GM12873 (cell line): ENCODE data around the gene MBNL2.

Experiments
- CTCF ChIP-seq: IDR thresholded peaks from 2 replicates; pipeline ENCODE4 v1.5.1; 2012; ENCODE audit warnings: low read depth, mild to moderate bottlenecking, moderate library complexity, low read length, control low read depth; ENCODE audit not compliant: insufficient read depth; ENCODE audit errors: missing control alignments

The MBNL2 gene

GRCh38 chr13:97235549-97236231 is 13.6 kb downstream of the MBNL2 start:
- no peak for TF ChIP-seq CTCF

DNA sequence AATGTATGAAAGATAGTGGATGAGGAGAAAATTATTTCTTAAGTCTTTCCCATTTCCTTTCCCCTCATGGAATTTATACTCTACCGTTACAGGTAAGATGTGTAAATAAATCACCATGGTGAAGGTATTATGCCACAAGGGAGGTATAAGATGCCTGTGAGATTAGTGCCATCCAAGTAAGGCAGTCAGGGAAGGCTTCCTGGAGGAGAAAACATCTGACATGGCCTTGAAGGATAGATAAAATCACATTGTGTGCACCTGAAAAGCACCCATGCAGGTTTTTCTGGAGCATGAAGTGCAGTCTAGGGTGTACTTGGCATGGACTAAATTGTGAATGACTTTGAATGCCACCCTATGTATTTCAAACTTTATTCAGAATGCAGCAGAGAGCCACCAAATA is 15.3 kb downstream of the MBNL2 start:
- no peak for TF ChIP-seq CTCF

DNA sequence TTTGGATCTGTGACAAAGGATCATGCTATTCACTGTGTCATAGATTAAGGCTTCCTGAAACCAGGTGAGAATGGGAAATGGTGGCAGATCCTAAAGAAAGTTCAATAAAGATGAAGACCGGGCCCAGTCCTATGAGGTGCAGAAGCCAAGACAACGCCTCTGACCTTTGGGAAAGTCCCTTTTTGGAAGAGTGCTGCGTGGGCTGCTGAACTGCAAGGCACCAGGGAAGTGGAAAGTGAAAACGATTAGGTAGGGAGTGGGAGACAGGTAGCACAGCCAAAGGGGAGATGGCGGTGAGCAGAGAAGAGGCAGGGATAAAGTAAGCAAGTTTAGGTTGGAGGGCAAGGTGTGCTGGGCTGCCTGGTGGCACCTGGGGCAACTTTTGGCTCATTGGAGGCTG is 16.3 kb downstream of the MBNL2 start:
- TF ChIP-seq CTCF, result no peak

DNA sequence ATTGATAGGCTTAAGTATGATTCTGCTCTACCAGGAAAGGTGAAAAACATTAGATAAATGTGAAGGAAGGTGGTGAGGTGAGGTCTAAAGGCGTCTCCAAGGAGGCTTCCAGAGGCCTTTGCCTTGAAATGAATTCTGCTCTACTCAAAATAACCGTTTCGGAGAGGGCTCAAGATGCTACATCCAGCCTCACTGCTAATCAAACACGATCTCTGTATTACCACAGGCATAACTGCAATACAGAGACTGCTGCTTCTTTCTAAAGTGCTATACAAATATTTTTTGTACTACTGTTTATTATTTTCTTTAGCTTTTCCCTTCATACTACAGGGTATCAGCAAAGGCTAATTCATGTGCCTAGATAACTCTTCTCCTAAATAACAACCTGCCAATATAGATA is 16.8 kb downstream of the MBNL2 start:
- TF ChIP-seq CTCF, result no peak

DNA sequence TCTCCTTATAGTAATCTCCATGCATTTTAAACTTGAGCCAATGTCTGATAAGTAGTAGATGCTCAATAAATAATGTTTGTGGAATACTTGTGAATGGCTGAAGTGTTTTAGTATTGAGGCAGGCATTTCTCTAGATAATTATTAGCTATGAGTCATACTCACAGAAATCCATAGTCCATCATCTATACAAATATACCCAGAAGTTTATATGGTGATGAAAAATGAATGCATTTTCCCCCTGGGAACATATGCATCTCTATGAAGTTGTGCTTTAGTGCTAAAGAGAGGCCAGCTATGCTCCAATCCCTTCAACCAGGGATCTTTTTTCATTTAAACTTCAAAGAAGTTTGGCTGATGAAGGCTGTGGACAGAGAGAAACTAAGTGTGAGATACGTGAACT is 17.2 kb downstream of the MBNL2 start:
- no peak for TF ChIP-seq CTCF

DNA sequence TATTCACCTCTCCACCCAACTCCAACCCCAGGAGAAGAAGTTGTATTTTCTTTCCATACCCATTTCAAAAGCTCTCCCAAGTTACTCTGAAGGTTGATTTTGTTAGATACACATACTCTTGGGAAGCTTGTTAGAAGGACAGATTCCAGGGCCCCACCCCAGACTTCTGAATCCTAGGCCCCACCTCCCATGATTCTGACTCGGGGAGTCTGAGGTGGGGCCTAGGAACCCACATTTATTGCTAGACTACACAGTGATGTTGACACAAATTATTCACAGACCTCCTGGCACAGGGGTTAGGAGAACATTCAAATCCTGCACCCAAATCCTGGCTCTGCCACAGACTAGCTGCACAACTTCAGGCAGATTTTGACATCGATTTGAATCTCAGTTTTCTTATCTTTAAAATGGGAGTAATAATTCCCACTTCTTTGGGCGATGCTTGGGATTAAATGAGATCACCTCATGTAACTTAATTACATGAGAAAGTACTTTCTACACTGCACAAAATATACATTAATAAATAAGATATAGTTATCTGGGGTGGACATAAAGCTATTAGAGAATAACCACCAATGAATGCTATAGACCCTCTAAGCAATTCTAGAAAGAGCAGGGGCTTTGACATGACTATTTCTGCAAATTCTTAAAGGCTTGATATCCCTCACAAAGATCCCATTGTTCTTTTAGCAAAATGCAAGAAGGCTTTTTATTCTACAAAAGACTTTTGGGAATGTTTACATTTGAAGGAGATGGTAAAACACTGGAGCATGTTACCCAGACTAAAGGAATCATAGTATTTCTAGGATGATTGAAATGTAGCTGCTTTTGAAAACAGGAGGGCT is 18.0 kb downstream of the MBNL2 start:
- no peak for TF ChIP-seq CTCF

GRCh38 chr13:97240788-97241734 is 18.9 kb downstream of the MBNL2 start:
- no peak for TF ChIP-seq CTCF
